ENCODE measurements around the gene KRTAP9-2. TPM values are rescaled to one million over a fixed set of nuclear protein-coding genes. Genes with fewer than 3 reads are reported as not detected.

The KRTAP9-2 gene
- total and polyA plus RNA-seq, 2 experiments from 2014 or later, result not detected

DNA sequence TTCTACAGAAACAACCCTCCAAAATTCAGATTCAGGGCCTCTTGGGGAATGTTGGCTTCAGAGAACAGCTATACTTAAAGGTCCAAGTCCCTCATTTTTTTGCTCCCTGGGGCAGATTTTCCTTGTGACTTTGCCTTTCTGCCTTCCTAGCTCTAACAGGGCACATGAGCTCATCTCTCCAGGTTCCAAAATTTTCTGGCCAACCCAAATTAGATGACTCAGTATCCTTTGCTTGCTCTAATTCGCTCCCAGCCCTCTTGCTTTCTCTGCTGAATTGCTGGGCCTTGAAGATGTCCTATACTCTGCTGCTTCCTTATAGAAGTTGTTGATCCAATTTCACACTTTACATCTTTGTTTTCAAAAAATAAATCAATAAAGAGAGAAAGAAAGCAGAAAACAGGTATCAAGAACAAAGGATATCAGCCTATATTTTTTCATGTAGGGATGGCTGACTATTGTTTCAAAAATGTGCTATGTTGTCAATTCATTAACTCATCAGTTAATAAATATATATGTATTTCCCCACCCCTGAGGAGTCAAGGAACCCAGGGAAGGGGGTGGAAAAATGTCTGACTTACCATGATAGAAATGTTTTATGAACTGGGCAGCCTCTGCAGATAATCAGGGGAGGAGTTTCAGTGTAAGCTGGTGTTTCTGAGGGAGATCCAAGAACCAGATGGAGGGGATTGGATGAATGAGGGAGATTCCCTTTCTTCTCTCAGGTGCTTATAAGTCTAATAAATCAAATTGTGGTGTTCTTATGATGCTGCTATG lies 47.4 kb upstream of the KRTAP9-2 start:
- WGBS (ENCODE audit: low lambda C conversion rate, missing lambda C conversion rate), result 100% methylated on average over 1 of the region's 1 CpG
- Histone ChIP-seq H3K27me3 (peaks cover 17% of the 10 kb centered on the region), H3K9me3 (ENCODE audit: low read depth) (no peaks in the 10 kb centered on the region), H3K4me1 (ENCODE audit: insufficient read depth) (peaks cover 3% of the 10 kb centered on the region), H3K27ac (no peak overlapping the region), H2AFZ (no peak overlapping the region), H3K4me2 (no peak overlapping the region), H3K79me2 (no peaks in the 10 kb centered on the region), H4K20me1 (ENCODE audit: insufficient read depth, poor library complexity, severe bottlenecking) (no peaks in the 10 kb centered on the region), H3K36me3 (replicated peaks; ENCODE audit: insufficient read depth, low read depth) (no peaks in the 10 kb centered on the region), H3K4me3 (no peak overlapping the region), H3K9me2 (replicated peaks; ENCODE audit: insufficient read depth) (no peaks in the 10 kb centered on the region)
- TF ChIP-seq, protein P1, sequence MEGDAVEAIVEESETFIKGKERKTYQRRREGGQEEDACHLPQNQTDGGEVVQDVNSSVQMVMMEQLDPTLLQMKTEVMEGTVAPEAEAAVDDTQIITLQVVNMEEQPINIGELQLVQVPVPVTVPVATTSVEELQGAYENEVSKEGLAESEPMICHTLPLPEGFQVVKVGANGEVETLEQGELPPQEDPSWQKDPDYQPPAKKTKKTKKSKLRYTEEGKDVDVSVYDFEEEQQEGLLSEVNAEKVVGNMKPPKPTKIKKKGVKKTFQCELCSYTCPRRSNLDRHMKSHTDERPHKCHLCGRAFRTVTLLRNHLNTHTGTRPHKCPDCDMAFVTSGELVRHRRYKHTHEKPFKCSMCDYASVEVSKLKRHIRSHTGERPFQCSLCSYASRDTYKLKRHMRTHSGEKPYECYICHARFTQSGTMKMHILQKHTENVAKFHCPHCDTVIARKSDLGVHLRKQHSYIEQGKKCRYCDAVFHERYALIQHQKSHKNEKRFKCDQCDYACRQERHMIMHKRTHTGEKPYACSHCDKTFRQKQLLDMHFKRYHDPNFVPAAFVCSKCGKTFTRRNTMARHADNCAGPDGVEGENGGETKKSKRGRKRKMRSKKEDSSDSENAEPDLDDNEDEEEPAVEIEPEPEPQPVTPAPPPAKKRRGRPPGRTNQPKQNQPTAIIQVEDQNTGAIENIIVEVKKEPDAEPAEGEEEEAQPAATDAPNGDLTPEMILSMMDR (IDR thresholded peaks at IDR 0.05; ENCODE audit: poor library complexity), result no peak
- TF ChIP-seq EZH2 (IDR thresholded peaks at IDR 0.05; ENCODE audit: borderline replicate concordance) (no peak), EZH2phosphoT487 (IDR thresholded peaks at IDR 0.05; ENCODE audit: low read depth, severe bottlenecking, unreplicated experiment) (no peak)
- DNase-seq (ENCODE audit: low spot score), result no peak

DNA sequence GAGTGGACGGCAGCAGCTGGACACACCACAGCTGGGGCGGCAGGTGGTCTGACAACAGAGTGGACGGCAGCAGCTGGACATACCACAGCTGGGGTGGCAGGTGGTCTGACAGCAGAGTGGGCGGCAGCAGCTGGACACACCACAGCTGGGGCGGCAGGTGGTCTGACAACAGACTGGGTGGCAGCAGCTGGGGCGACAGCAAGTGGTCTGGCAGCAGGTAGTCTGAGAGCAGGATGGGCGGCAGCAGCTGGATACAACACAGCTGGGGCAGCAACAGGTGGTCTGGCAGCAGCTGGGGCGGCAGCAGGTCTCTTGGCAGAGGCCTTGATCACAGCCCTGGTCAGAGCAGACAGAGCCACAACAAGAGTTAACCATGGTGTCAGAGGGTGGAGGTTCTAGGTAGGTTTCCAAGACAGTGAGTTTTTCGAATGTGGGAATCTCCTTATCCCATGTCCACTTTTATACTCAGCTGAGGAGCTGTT lies 41.9 kb upstream of the KRTAP9-2 start, which contains the start of gene KRTAP4-1:
TSS of gene KRTAP4-1 (minus strand) at position 432 of the 482 bp plus-strand sequence. CDS start at position 375, 57 bp downstream.
- peaks cover 22% of the 10 kb centered on the region for H3K27me3 ChIP-seq
- no peak within 1 kb of the TSS for H2AFZ ChIP-seq
- no peak for TF ChIP-seq EZH2 (IDR thresholded peaks at IDR 0.05; ENCODE audit: borderline replicate concordance)
- TF ChIP-seq, protein P1 (IDR thresholded peaks at IDR 0.05; ENCODE audit: poor library complexity), result no peak
- no peak for TF ChIP-seq EZH2phosphoT487 (IDR thresholded peaks at IDR 0.05; ENCODE audit: low read depth, severe bottlenecking, unreplicated experiment)
- H3K4me3 ChIP-seq, result no peak within 1 kb of the TSS
- H3K4me1 ChIP-seq (ENCODE audit: insufficient read depth), result peaks cover 3% of the 10 kb centered on the region
- H3K9me2 ChIP-seq (replicated peaks; ENCODE audit: insufficient read depth), result no peaks in the 10 kb centered on the region
- no peak within 1 kb of the TSS for H3K4me2 ChIP-seq
- DNase-seq (ENCODE audit: low spot score), result no peak
- no peaks in the 10 kb centered on the region for H3K79me2 ChIP-seq
- H3K9me3 ChIP-seq (ENCODE audit: low read depth), result no peaks in the 10 kb centered on the region
- no peaks in the 10 kb centered on the region for H4K20me1 ChIP-seq (ENCODE audit: insufficient read depth, poor library complexity, severe bottlenecking)
- WGBS (ENCODE audit: low lambda C conversion rate, missing lambda C conversion rate), result 70% methylated on average over 7 of the region's 9 CpGs
- no peak within 1 kb of the TSS for H3K27ac ChIP-seq
- H3K36me3 ChIP-seq (replicated peaks; ENCODE audit: insufficient read depth, low read depth), result no peaks in the 10 kb centered on the region

DNA sequence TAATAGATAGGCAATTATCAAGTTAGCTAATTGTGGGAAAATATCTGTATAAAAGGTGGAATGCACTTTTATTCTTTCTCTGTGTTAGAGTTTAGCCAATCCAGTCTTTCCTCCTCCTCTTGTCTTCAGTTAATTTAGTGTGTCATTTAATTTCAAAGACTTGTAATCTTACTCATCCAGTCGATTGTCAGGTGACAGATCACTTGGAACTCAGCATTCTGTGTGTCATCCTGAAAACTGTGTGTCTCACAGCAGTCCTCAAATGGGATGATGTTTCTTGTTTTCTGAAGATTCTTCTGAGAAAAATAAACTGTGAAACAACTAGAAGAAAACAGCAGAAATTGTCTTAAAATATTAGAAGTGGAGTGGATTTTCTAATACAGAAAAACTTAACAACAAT lies 41.4 kb upstream of the KRTAP9-2 start:
- Histone ChIP-seq H3K4me1 (ENCODE audit: insufficient read depth) (peaks cover 3% of the 10 kb centered on the region), H3K79me2 (no peaks in the 10 kb centered on the region), H3K36me3 (replicated peaks; ENCODE audit: insufficient read depth, low read depth) (no peaks in the 10 kb centered on the region), H3K9me2 (replicated peaks; ENCODE audit: insufficient read depth) (no peaks in the 10 kb centered on the region), H3K27ac (no peak overlapping the region), H4K20me1 (ENCODE audit: insufficient read depth, poor library complexity, severe bottlenecking) (no peaks in the 10 kb centered on the region), H2AFZ (no peak overlapping the region), H3K4me3 (no peak overlapping the region), H3K9me3 (ENCODE audit: low read depth) (no peaks in the 10 kb centered on the region), H3K4me2 (no peak overlapping the region), H3K27me3 (peaks cover 20% of the 10 kb centered on the region)
- no peak for DNase-seq (ENCODE audit: low spot score)
- TF ChIP-seq EZH2phosphoT487 (IDR thresholded peaks at IDR 0.05; ENCODE audit: low read depth, severe bottlenecking, unreplicated experiment) (no peak), EZH2 (IDR thresholded peaks at IDR 0.05; ENCODE audit: borderline replicate concordance) (no peak)
- TF ChIP-seq, protein P1 (IDR thresholded peaks at IDR 0.05; ENCODE audit: poor library complexity), result no peak
- WGBS (ENCODE audit: low lambda C conversion rate, missing lambda C conversion rate), result 71% methylated on average over 1 of the region's 1 CpG

Data from hepatocyte (in vitro differentiated cells).